H9 (cell line): ENCODE data around the gene TGDS. TPM values are rescaled to one million over a fixed set of nuclear protein-coding genes. Genes with fewer than 3 reads are reported as not detected.

Experiments used
- DNase-seq: peaks from one replicate; pipeline ENCODE4 v3.0.0-alpha.2; 2017
- H2AFZ ChIP-seq: one replicate; pipeline ENCODE4 v1.6.1; 2013; ENCODE audit warnings: mild to moderate bottlenecking, low read length, control low read depth, moderate library complexity
- H2AK5ac ChIP-seq: 2 replicates; pipeline ENCODE4 v1.6.1; 2013; ENCODE audit warnings: low read length, control low read depth, mixed read lengths; ENCODE audit not compliant: insufficient read length
- H2BK120ac ChIP-seq: one replicate; pipeline ENCODE4 v1.6.1; 2013; ENCODE audit warnings: low read depth, mild to moderate bottlenecking, low read length, control low read depth, inconsistent platforms; ENCODE audit not compliant: poor library complexity, severe bottlenecking
- H2BK12ac ChIP-seq: 2 replicates; pipeline ENCODE4 v1.6.1; 2013; ENCODE audit warnings: low read length, control low read depth, mixed read lengths, low read depth; ENCODE audit not compliant: insufficient read length
- H2BK15ac ChIP-seq: 2 replicates; pipeline ENCODE4 v1.6.1; 2013; ENCODE audit warnings: low read depth, low read length, control low read depth
- H2BK20ac ChIP-seq: one replicate; pipeline ENCODE4 v1.6.1; 2013; ENCODE audit warnings: low read depth, mild to moderate bottlenecking, low read length, control low read depth, inconsistent platforms; ENCODE audit not compliant: poor library complexity, severe bottlenecking
- H2BK5ac ChIP-seq: 2 replicates; pipeline ENCODE4 v1.6.1; 2013; ENCODE audit warnings: low read length, control low read depth, mixed read lengths; ENCODE audit not compliant: insufficient read length
- H3K14ac ChIP-seq: 2 replicates; pipeline ENCODE4 v1.6.1; 2013; ENCODE audit warnings: low read length, control low read depth; ENCODE audit not compliant: insufficient read depth
- H3K18ac ChIP-seq: 2 replicates; pipeline ENCODE4 v1.6.1; 2013; ENCODE audit warnings: low read depth, mild to moderate bottlenecking, mixed read lengths, low read length, control low read depth; ENCODE audit not compliant: insufficient read length
- H3K23ac ChIP-seq: 2 replicates; pipeline ENCODE4 v1.6.1; 2013; ENCODE audit warnings: low read length, control low read depth, mixed read lengths, low read depth; ENCODE audit not compliant: insufficient read length
- H3K23me2 ChIP-seq: 2 replicates; pipeline ENCODE4 v1.6.1; 2013; ENCODE audit warnings: low read depth, mild to moderate bottlenecking, mixed read lengths, low read length, control low read depth; ENCODE audit not compliant: insufficient read length, poor library complexity, severe bottlenecking
- H3K27ac ChIP-seq: 2 replicates; pipeline ENCODE4 v1.5.1; 2013; ENCODE audit warnings: low read length, control low read depth, mixed read lengths, low read depth; ENCODE audit not compliant: insufficient read length
- H3K27me3 ChIP-seq: 2 replicates; pipeline ENCODE4 v1.6.1; 2013; ENCODE audit warnings: low read length, control low read depth, inconsistent platforms; ENCODE audit not compliant: insufficient read depth
- H3K4ac ChIP-seq: 2 replicates; pipeline ENCODE4 v1.6.1; 2013; ENCODE audit warnings: low read depth, mild to moderate bottlenecking, control low read depth, inconsistent platforms, low read length, moderate library complexity
- H3K4me1 ChIP-seq: 2 replicates; pipeline ENCODE4 v1.6.1; 2013; ENCODE audit warnings: low read length, control low read depth, inconsistent platforms; ENCODE audit not compliant: insufficient read depth
- H3K4me2 ChIP-seq: 2 replicates; pipeline ENCODE4 v1.6.1; 2013; ENCODE audit warnings: low read length, control low read depth, mixed read lengths; ENCODE audit not compliant: insufficient read length, insufficient read depth
- H3K56ac ChIP-seq: 2 replicates; pipeline ENCODE4 v1.6.1; 2013; ENCODE audit warnings: low read depth, mild to moderate bottlenecking, mixed read lengths, low read length, control low read depth; ENCODE audit not compliant: insufficient read length
- H3K79me1 ChIP-seq: 2 replicates; pipeline ENCODE4 v1.6.1; 2013; ENCODE audit warnings: low read depth, mild to moderate bottlenecking, moderate library complexity, low read length, control low read depth, inconsistent platforms; ENCODE audit not compliant: insufficient read depth, poor library complexity, severe bottlenecking
- H3K79me2 ChIP-seq: 2 replicates; pipeline ENCODE4 v1.6.1; 2013; ENCODE audit warnings: low read length, control low read depth, inconsistent platforms; ENCODE audit not compliant: insufficient read depth
- H3K9ac ChIP-seq: 2 replicates; pipeline ENCODE4 v1.6.1; 2013; ENCODE audit warnings: low read length, control low read depth, mixed read lengths; ENCODE audit not compliant: insufficient read length; ENCODE audit errors: extremely low read depth
- H3K9me3 ChIP-seq: one replicate; pipeline ENCODE4 v1.6.1; 2013; ENCODE audit warnings: low read depth, low read length, inconsistent platforms; ENCODE audit not compliant: control insufficient read depth
- H3T11ph ChIP-seq: one replicate; pipeline ENCODE4 v1.6.1; 2013; ENCODE audit warnings: mild to moderate bottlenecking, low read length, control low read depth, inconsistent platforms
- H4K20me1 ChIP-seq: one replicate; pipeline ENCODE4 v1.6.1; 2013; ENCODE audit not compliant: control insufficient read depth, insufficient read length, insufficient read depth
- H4K5ac ChIP-seq: 2 replicates; pipeline ENCODE4 v1.6.1; 2013; ENCODE audit warnings: low read depth, mild to moderate bottlenecking, mixed read lengths, low read length, control low read depth; ENCODE audit not compliant: insufficient read length
- H4K8ac ChIP-seq: replicated peaks from 2 replicates; pipeline ENCODE4 v1.6.1; 2013; ENCODE audit warnings: low read length, control low read depth, mixed read lengths, low read depth; ENCODE audit not compliant: insufficient read length
- H4K91ac ChIP-seq: 2 replicates; pipeline ENCODE4 v1.6.1; 2013; ENCODE audit warnings: low read depth, mild to moderate bottlenecking, moderate library complexity, mixed read lengths, low read length, control low read depth; ENCODE audit not compliant: insufficient read length
- H3K27ac Mint-ChIP-seq, 3 experiments: 2 replicates in 2 of 3; 3 replicates in 1 of 3; pipeline ENCODE4 v1.8.0; 2020 to 2021; ENCODE audit warnings: mixed read lengths in 3 of 3, mild to moderate bottlenecking in 1 of 3, moderate library complexity in 1 of 3
- H3K27me3 Mint-ChIP-seq: 2 replicates; pipeline ENCODE4 v1.8.0; 2021; ENCODE audit warnings: low read depth, mild to moderate bottlenecking, moderate library complexity, mixed read lengths
- H3K36me3 Mint-ChIP-seq, 3 experiments: 2 replicates in 2 of 3; 3 replicates in 1 of 3; pipeline ENCODE4 v1.8.0; 2020 to 2021; ENCODE audit warnings: low read depth in 3 of 3, mixed read lengths in 3 of 3; ENCODE audit not compliant: insufficient read depth in 1 of 3
- H3K4me1 Mint-ChIP-seq, 2 experiments: 2 replicates each; pipeline ENCODE4 v1.8.0; 2020; ENCODE audit warnings: mixed read lengths in 2 of 2
- H3K4me3 Mint-ChIP-seq, 2 experiments: 2 replicates in 1 of 2; 3 replicates in 1 of 2; pipeline ENCODE4 v1.8.0; 2020 to 2021; ENCODE audit warnings: mild to moderate bottlenecking in 2 of 2, mixed read lengths in 2 of 2, moderate library complexity in 1 of 2
- H3K9me3 Mint-ChIP-seq, 2 experiments: 2 replicates in 1 of 2; 3 replicates in 1 of 2; pipeline ENCODE4 v1.8.0; 2020; ENCODE audit warnings: mild to moderate bottlenecking in 2 of 2, mixed read lengths in 2 of 2, moderate library complexity in 1 of 2
- WGBS: extraction: QIAGEN DNeasy Blood & Tissue Kit; methylation state at CpG from one replicate; pipeline ENCODE4 v1.1.7; 2013; ENCODE audit warnings: missing lambda C conversion rate, low lambda C conversion rate, mixed read lengths; ENCODE audit not compliant: insufficient read length; ENCODE audit errors: extremely low coverage; 5-methylcytosine and 5-hydroxymethylcytosine counted together
- total RNA-seq: library from RNA; stranded (reverse); gene quantifications from 2 replicates; pipeline ENCODE4 v1.2.1, GENCODE V29; 2021
- TF ChIP-seq, protein P1 (sequence below): fragments of 200-600 bp; sonication (generic); conservative IDR thresholded peaks from 3 replicates; pipeline ENCODE4 v1.8.0; 2021; ENCODE audit warnings: antibody characterized with exemption, mild to moderate bottlenecking

The TGDS gene
- total RNA-seq, 1 experiment from 2014 or later = 13.9 TPM

DNA sequence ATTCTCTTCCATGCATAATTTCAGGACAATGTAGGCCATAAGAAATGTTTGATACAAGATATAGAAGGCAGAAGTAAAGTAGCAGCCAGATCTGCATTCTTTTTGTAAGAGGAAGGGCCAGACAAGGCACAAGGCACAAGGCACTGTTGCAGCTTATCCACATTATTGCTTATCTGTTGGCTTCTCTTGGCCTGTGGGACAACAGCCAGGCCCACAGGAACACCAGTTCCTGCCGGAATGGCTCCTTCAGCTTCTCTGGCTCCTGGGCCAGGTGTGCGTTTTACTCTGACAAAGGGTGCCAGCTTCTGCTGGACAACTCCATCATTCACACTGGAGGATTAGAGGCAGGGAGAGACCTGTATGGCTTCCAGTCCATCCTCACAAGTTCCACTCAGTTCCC lies 34.9 kb upstream of the TGDS start:
- Histone ChIP-seq H4K20me1 (no peaks in the 10 kb centered on the region), H2AFZ (no peak overlapping the region), H3K27ac (no peak overlapping the region), H2BK5ac (no peak overlapping the region), H3K79me1 (no peaks in the 10 kb centered on the region), H4K91ac (no peak overlapping the region), H4K5ac (no peak overlapping the region), H3K9me3 (no peaks in the 10 kb centered on the region), H2AK5ac (no peak overlapping the region), H3K4ac (no peak overlapping the region), H3K4me1 (peaks cover 5% of the 10 kb centered on the region; the same call in 1 of the 2 replicates), H3K14ac (no peak overlapping the region), H3K4me2 (no peak overlapping the region), H3K9ac (no peak overlapping the region), H2BK120ac (no peak overlapping the region), H3K23ac (no peak overlapping the region), H3K56ac (no peak overlapping the region), H4K8ac (no peak overlapping the region), H3K27me3 (no peaks in the 10 kb centered on the region), H2BK20ac (no peak overlapping the region), H3T11ph (no peak overlapping the region), H2BK12ac (no peak overlapping the region), H3K18ac (no peak overlapping the region), H3K23me2 (no peaks in the 10 kb centered on the region), H3K79me2 (no peaks in the 10 kb centered on the region), H2BK15ac (no peak overlapping the region)
- TF ChIP-seq, protein P1, sequence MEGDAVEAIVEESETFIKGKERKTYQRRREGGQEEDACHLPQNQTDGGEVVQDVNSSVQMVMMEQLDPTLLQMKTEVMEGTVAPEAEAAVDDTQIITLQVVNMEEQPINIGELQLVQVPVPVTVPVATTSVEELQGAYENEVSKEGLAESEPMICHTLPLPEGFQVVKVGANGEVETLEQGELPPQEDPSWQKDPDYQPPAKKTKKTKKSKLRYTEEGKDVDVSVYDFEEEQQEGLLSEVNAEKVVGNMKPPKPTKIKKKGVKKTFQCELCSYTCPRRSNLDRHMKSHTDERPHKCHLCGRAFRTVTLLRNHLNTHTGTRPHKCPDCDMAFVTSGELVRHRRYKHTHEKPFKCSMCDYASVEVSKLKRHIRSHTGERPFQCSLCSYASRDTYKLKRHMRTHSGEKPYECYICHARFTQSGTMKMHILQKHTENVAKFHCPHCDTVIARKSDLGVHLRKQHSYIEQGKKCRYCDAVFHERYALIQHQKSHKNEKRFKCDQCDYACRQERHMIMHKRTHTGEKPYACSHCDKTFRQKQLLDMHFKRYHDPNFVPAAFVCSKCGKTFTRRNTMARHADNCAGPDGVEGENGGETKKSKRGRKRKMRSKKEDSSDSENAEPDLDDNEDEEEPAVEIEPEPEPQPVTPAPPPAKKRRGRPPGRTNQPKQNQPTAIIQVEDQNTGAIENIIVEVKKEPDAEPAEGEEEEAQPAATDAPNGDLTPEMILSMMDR = no peak
- Mint-ChIP-seq H3K27me3 (no peaks in the 10 kb centered on the region), H3K4me3 (no peak overlapping the region), H3K9me3 (no peaks in the 10 kb centered on the region), H3K27ac (0 out of 7 replicates have a peak overlapping the region, but pooled peaks of 1 of the 3 experiments have one; percentile 9), H3K36me3 (peaks cover 0 to 19% (median 18%) of the 10 kb centered on the region in 3 experiments; a peak in 5 of 7 replicates), H3K4me1 (peaks cover 19 to 25% of the 10 kb centered on the region in 2 experiments)
- no CpG with 5 or more reads among the region's 2 CpGs for WGBS
- DNase-seq = no peak
